ENCODE results near the gene PSIP1. TPM values are rescaled to one million over a fixed set of nuclear protein-coding genes. Genes with fewer than 3 reads are reported as not detected.

Gene PSIP1
- total and polyA plus RNA-seq, 2 experiments from 2014 or later, result 35.1 to 37.3 TPM

GRCh38 chr9:15422372-15423230 lies 88.2 kb downstream of the PSIP1 start, which contains the start of gene SNAPC3:
Gene SNAPC3 (plus strand): TSS chr9:15422876. CDS start chr9:15422880, 4 bp downstream.
- no peaks in the 10 kb centered on the region for H3K27me3 ChIP-seq
- peak within 1 kb of the TSS; percentile 93 for H3K27ac ChIP-seq
- no peaks in the 10 kb centered on the region for H3K9me3 ChIP-seq (ENCODE audit: low read depth)
- WGBS (ENCODE audit: low lambda C conversion rate, missing lambda C conversion rate), result 2% methylated on average over 58 of the region's 70 CpGs
- peaks cover 3% of the 10 kb centered on the region for H3K4me1 ChIP-seq (ENCODE audit: insufficient read depth)
- no peak for TF ChIP-seq EZH2phosphoT487 (IDR thresholded peaks at IDR 0.05; ENCODE audit: low read depth, severe bottlenecking, unreplicated experiment)
- TF ChIP-seq EZH2 (IDR thresholded peaks at IDR 0.05; ENCODE audit: borderline replicate concordance), result no peak
- no peak for TF ChIP-seq CTCF (IDR thresholded peaks at IDR 0.05; ENCODE audit: poor library complexity)
- H3K36me3 ChIP-seq (replicated peaks; ENCODE audit: insufficient read depth, low read depth), result no peaks in the 10 kb centered on the region
- H3K4me3 ChIP-seq, result peak within 1 kb of the TSS; percentile 91
- no peaks in the 10 kb centered on the region for H4K20me1 ChIP-seq (ENCODE audit: insufficient read depth, poor library complexity, severe bottlenecking)
- H3K9me2 ChIP-seq (replicated peaks; ENCODE audit: insufficient read depth), result no peaks in the 10 kb centered on the region
- H3K79me2 ChIP-seq, result peaks cover 49% of the 10 kb centered on the region
- peak; percentile 96 for DNase-seq (ENCODE audit: low spot score)
- peak within 1 kb of the TSS; percentile 83 for H2AFZ ChIP-seq
- H3K4me2 ChIP-seq, result peak within 1 kb of the TSS; percentile 80

GRCh38 chr9:15421990-15422371 lies 88.8 kb downstream of the PSIP1 start:
- TF ChIP-seq EZH2phosphoT487 (IDR thresholded peaks at IDR 0.05; ENCODE audit: low read depth, severe bottlenecking, unreplicated experiment) (no peak), EZH2 (IDR thresholded peaks at IDR 0.05; ENCODE audit: borderline replicate concordance) (no peak), CTCF (IDR thresholded peaks at IDR 0.05; ENCODE audit: poor library complexity) (no peak)
- Histone ChIP-seq H4K20me1 (ENCODE audit: insufficient read depth, poor library complexity, severe bottlenecking) (no peaks in the 10 kb centered on the region), H3K27me3 (no peaks in the 10 kb centered on the region), H3K4me2 (peak overlapping the region; percentile 80), H3K36me3 (replicated peaks; ENCODE audit: insufficient read depth, low read depth) (no peaks in the 10 kb centered on the region), H3K9me3 (ENCODE audit: low read depth) (no peaks in the 10 kb centered on the region), H3K27ac (peak overlapping the region; percentile 93), H3K9me2 (replicated peaks; ENCODE audit: insufficient read depth) (no peaks in the 10 kb centered on the region), H2AFZ (peak overlapping the region; percentile 79), H3K79me2 (peaks cover 43% of the 10 kb centered on the region), H3K4me1 (ENCODE audit: insufficient read depth) (peaks cover 3% of the 10 kb centered on the region), H3K4me3 (peak overlapping the region; percentile 32)
- DNase-seq (ENCODE audit: low spot score), result no peak
- 62% methylated on average over 9 of the region's 9 CpGs for WGBS (ENCODE audit: low lambda C conversion rate, missing lambda C conversion rate)

GRCh38 chr9:15421532-15421931 lies 89.2 kb downstream of the PSIP1 start:
- H3K4me3 ChIP-seq, result no peak overlapping the region
- H4K20me1 ChIP-seq (ENCODE audit: insufficient read depth, poor library complexity, severe bottlenecking), result no peaks in the 10 kb centered on the region
- H3K27me3 ChIP-seq, result no peaks in the 10 kb centered on the region
- DNase-seq (ENCODE audit: low spot score), result no peak
- no peak for TF ChIP-seq EZH2 (IDR thresholded peaks at IDR 0.05; ENCODE audit: borderline replicate concordance)
- no peak for TF ChIP-seq EZH2phosphoT487 (IDR thresholded peaks at IDR 0.05; ENCODE audit: low read depth, severe bottlenecking, unreplicated experiment)
- no peak for TF ChIP-seq CTCF (IDR thresholded peaks at IDR 0.05; ENCODE audit: poor library complexity)
- H2AFZ ChIP-seq, result peak overlapping the region; percentile 79
- H3K9me2 ChIP-seq (replicated peaks; ENCODE audit: insufficient read depth), result no peaks in the 10 kb centered on the region
- WGBS (ENCODE audit: low lambda C conversion rate, missing lambda C conversion rate), result 86% methylated on average over 6 of the region's 6 CpGs
- no peaks in the 10 kb centered on the region for H3K9me3 ChIP-seq (ENCODE audit: low read depth)
- H3K4me2 ChIP-seq, result peak overlapping the region; percentile 80
- no peaks in the 10 kb centered on the region for H3K36me3 ChIP-seq (replicated peaks; ENCODE audit: insufficient read depth, low read depth)
- peaks cover 38% of the 10 kb centered on the region for H3K79me2 ChIP-seq
- peak overlapping the region; percentile 93 for H3K27ac ChIP-seq
- peaks cover 3% of the 10 kb centered on the region for H3K4me1 ChIP-seq (ENCODE audit: insufficient read depth)
